ENCODE data around the gene TNIP3.
"Not testable (repeated sequence)": the region's sequence is repeated elsewhere in the genome, so short reads cannot be mapped to it uniquely, and the experiment has no call there.

TNIP3 gene, protein sequence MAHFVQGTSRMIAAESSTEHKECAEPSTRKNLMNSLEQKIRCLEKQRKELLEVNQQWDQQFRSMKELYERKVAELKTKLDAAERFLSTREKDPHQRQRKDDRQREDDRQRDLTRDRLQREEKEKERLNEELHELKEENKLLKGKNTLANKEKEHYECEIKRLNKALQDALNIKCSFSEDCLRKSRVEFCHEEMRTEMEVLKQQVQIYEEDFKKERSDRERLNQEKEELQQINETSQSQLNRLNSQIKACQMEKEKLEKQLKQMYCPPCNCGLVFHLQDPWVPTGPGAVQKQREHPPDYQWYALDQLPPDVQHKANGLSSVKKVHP

DNA sequence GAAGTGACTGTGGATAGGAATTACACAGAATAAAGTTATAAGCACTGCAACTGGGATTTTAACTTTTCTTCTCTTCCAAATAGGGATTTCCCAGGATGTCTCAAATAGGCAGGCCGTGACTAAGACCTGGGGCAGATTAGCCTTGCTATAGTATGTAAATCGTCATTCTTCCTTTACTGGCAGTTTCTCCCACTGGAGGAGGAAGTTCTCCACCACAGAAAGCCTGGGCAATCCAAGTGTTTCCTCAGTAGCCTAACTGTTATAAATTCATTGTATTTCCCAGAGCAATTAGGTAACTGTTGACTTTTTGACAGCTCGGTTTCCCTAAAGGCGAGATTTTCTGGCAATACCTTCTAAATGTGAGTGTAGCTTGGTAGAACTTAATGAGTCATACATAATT, at the start of gene TNIP3:
TSS of gene TNIP3 (minus strand) at position 31 of the 400 bp plus-strand sequence. CDS start 196 bp downstream, outside the sequence.
- peak; percentile 60 to 76 for DNase-seq

DNA sequence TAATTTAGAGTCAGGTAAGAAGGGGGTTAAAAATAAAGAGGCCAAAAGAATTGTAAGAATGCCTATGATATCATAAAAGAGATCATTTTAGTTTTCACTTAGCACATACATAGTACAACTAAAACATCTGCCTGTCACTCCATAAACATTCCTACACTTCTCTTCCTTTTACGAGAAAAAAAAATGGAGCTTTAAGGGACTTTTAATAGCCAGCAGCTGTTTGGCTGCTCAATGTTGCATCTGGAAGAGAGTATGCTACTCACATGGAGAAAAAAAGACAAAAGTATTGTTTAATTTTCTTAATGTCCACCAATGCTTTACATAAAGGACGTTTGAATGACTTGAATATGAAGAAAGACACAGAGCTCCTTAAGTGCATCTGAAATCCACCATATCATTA, 48.7 kb upstream of the TNIP3 start:
- no peak for DNase-seq

DNA sequence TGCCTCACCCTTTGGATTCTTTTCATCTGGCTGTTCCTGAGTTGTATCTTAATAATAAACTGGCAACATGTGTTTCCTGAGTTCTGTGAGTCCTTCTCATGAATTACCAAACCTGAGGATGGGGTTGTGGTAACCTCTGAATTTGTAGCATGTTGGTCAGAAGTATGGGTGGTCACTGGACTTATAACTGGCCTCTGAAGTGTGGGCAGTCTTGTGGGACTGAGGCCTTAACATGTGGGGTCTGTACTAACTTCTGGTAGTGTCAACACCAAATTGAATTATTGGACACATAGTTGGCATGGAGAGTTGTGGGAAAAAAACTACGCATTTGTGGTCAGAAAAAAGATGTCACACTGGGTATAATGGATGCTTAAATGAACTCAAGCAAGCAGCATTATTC, 45.0 kb upstream of the TNIP3 start:
- DNase-seq, result no peak

DNA sequence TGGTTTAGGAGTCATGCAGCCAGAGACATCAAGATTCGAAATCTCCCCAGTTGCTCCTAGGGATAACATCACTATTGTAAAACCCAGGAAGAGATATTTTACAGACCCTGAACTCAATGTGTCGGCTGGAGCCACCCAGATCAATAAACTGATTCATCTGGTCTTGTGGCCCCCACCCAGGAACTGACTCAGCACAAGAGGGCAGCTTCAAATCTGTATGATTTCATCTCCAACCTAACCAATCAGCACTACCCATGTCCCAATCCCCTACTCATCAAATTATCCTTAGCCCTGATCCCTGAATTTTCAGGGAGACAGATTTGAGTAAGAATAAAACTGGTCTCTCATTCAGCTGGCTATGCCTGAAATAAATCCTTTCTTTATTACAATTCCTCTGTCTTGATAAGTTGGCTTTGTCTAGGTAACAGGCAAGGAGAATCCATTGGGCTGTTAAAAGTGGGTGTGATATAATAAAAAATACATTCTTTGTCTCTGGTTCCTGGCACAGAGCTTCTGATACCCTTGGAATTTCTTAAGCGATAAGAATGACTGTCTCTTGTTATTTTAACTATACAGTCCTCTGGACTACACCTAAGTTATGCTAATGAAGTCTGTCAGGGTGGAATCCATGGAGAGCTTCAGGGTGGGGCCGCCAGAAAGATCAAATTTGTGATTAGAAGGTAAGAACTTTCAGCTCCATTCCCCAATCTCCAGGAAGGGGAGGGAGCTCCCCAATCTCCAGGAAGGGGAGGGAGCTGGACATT, 44.3 kb upstream of the TNIP3 start:
- DNase-seq, result no peak

DNA sequence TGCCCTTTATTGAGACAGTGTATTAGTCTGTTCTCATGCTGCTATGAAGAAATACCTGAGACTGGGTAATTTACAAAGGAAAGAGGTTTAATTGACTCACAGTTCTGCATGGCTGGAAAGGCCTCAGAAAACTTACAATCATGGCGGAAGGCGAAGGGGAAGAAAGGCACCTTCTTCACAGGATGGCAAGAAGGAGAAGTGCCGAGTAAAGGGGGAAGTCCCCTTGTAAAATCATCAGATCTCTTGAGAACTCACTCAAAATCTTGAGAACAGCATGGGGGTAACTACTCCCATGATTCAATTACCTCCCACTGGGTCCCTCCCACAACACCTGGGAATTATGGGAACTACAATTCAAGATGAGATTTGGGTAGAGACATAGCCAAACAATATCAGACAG, 41.7 kb upstream of the TNIP3 start:
- not testable (repeated sequence) for DNase-seq

DNA sequence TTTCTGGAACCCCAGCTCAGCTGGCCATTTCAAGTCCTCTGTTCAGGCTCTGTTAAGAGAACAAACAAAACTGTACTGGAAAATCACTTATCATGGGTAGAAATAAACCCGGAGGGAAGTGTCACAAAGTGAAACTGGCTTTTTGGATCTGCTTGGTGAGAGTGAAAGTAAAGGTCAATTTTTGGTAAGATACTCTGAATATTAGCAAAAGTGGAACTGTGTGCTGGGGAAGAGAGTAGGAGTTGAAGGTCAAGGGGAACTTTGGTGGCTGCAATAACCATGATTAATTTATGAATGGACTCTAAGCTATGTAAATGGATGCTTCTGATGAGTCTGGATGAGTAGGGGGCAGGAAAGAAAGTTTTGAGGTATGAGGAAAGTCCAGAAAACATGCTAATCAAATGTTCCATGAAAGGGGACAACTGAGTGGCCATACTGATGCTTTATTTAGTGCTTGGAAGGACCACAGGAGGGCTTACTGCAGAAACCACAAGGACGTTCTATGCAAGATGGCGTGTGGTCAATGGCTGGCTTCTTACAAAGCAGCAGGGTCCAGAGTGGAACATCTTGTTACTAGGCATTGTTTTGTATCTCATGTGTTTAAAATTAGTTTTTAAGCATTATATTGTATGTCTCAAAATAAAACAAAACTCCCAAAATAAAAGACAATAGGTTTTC, 36.8 kb upstream of the TNIP3 start:
- no peak for DNase-seq

DNA sequence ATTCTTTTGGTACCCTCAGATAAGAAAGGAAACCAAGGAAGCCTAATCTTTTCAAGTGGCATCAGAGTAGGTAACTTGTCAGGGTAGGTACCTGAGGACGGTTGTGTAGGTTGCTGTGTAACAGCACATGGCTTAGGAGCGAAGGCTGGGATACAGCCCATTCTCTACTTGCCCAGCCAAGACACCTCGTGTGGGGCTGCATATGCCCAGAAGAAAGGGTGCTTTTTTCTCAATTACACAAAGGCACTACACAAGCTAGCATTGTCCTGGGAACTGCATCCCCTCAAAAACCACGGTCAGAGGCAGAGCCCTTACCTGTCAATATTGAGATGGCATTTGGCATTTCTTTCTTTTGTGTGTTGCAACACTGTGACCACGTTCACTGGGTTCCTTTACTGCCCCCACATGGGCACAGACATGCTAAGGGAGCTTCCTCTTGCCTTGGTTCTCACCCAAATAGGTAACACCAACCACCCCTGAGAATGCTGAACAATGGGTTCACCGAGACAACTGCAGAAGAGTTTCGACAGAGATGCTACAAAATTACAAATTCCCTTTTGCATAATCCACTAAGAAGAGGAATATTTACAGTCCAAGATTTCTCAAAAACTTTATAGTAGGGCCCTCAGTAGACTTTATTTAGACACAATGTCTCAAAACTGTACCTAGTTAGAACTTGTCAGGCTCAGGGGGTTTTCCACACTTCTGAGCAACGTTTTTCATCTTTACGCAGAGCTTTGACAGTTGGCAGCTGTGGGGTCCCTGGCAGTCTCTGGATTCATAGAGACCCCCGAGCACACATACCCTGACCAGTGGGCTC, 35.8 kb upstream of the TNIP3 start:
- DNase-seq, result no peak

DNA sequence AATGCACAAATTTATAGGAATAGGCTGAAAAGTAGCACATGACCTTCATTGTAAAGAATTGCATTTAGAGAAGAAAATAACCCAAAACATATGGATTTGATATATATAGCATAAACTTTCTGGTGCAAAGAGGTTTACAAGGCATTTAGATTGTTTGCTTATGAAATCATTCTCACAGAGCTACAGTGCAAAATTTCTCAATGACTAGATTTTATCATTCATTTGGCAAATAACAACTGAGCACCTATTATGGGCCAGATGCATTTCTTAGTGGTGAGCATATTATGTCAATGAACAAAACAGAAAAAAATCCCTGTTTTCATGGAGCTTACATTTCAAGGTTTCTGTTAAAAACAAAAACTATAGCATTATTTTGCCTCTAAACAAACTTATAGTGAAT, 34.1 kb upstream of the TNIP3 start:
- no peak for DNase-seq

DNA sequence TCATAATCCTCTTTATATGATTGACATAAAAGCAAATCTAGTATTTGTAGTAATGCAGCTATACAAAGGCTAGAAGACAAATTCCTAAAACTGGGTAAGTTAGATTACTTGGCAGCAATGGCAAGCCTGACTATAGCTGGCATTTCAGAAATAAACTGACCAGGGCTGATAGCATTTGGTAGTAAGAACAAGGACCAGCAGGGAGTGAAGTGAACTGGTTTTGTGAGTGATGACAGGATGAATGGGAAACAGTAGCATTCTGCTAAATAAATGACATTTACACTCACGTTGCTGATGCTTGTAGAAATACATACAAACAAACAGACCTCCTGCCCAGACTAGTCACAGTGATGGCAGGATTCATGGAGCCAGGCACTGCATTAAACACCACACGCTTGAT, 31.5 kb upstream of the TNIP3 start:
- DNase-seq, result no peak

DNA sequence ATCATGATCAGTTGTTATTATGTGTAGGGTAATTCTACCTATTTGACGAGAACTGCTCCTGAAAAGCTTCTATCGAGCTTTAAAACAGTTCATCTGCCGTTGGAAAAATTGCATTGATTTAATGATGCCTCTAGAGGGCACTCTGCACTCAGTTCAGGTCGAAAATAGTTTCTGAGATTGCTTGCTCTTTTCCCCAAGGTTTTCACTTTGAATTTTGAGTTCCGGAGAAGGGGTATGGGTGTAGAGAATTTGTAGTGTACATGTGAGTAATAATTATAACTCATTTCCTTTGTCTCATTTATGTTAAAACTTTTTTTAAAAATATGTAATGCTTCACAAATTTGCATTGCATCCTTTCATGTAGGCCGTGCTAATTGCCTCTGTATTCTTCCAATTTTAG, 28.4 kb upstream of the TNIP3 start:
- peak; percentile 51 to 56 for DNase-seq

DNA sequence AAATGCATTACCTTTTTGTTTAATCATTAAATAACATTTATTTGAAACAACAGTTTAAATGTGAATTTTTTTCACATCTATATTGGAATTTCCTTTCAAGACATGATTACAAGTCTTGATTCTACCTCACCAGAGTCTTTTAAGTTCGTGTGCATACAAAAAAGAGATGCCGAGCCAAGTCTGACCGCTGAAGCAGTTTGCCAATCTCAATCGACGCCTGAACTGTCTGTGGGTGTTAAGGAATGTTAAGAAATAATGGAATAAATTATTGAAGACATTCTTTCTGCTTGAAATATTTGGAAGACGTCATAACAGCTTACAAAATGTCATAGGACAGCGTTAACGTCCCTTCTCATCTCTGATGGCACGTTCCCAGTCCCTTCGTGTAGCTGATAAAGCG, 27.9 kb upstream of the TNIP3 start:
- DNase-seq, result no peak

DNA sequence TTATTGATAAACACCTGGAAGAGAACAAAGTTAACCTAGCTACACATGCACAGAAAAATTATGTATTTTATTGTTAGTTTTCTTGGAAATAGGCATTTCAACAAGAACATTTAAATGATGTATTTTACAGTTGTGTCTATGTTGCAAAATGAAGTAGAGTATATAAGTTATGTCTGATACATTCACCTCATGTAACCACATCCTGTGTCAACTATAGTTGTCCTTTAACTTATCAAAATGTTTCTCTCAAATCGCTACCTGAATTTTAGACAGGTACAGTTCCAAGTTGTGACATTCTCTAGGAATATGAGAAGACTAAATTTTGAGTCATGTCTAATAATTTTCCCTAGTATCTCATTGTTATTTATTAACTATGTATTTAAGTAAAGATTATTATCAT, 27.2 kb upstream of the TNIP3 start:
- DNase-seq, result no peak

DNA sequence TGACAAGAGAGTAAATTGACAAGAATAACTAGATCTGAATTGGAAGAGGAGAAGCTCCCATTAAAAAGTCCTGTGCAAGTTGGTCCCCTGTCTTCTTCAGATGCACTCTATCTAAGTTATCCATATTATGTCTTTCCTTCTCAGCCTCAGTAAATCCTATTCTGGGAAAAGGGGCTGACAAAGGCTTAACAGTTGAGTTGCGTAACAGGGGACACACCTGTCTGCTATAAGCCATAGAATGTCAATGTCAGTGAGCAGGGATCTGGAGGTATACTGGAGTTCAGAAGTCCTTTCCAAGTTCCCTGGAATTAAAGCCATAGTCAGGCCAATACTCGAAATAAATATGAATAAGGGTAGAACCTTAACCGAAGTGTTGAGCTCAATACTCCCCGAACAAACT, 26.3 kb upstream of the TNIP3 start:
- DNase-seq, result no peak

DNA sequence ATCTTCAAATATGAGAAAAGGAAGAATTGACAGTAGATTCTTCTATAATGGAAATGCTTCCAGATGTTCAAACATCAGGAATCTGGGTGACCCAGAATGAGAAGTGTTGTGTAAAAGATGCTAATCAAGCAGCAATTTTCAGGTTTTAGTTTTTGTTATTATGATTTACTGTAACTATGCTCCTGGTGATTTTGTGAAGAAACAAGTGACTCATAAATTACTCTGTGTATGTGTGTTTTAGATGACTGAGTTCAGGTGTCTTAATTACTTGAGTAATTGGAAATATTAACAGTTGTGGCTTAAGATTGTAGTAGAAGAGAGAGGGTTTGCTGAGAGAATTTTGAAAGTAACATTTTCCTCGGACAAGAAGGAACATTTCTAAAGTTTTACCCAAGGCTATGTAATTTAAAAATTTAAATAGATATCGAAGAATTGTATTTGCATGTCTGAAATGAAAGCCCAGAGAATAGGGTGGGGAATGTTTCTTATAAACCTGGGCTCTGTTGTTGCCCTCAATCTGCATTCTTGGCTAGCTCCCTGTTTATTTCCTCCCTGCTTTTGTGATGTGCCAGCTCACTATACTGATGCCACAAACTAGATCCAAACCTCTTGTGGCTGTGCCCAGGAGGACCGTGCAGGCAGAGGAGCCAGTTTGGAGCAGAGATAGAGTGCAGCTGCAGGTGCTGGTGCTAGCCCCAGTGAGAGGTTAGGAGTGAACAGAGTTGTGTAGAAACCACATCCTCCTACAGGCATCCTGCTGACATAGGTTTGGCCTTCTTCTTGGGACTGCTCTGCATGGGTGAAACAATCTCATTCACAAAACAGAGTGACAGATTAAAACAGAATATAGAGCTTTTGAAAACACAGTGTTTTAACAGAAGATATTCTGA, 25.4 kb upstream of the TNIP3 start:
- DNase-seq, result peak; percentile 33 to 55

DNA sequence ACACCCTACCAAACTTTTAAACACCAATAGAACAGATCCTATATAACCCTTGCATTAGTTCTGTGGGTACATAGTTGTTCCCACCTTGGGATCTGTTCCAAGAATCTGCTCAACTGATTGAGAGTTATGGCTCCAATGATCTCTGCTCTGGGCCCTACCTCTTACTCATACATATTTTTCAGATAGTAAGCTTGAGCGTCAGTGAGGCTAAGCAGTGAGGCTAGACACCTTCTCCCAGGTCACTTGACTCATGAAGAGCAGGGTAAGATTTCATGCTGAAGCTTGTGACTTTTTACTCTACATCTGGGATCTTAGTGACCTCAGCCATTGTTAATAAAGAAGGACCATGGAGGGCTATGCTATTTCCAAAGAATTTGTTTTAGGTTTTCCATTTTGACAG, 23.1 kb upstream of the TNIP3 start:
- no peak for DNase-seq

DNA sequence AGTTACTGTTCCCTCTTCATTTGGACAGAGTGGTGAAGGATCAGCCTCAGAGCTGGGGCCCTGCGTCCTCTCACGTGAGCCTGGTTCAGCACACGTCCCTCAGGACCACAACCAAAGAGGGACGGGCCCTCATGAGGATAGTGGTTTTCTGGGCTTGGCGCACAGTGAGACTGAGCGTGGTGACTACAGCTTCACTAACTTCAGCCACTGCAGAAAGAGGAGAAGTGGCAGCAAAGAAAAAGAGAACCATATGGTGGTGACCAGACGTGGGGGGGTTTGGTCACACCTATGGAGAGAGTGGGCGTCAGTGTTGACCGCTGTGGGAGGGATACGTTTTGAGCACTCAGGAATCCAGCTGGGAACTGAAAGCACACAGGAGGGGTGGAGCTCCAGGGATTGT, 21.8 kb upstream of the TNIP3 start:
- no peak for DNase-seq

DNA sequence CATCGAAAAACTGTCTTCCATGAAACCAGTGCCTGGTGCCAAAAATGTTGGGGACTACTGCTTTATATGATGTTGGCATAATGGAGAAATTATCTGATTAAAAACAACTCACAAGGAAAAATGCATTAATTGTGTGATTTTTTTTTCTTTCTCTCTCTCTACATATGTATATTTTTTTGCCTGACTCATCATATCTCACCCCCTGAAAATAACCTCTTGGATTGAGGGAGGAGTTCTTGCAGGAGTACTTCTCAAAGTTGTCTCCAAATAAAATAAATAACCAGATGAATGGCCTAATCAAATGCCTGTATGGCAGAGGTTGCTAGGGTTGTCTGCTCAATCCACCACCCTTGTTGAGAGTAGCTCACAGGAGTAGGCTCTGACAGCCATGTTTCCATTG, 19.9 kb upstream of the TNIP3 start:
- DNase-seq, result no peak

DNA sequence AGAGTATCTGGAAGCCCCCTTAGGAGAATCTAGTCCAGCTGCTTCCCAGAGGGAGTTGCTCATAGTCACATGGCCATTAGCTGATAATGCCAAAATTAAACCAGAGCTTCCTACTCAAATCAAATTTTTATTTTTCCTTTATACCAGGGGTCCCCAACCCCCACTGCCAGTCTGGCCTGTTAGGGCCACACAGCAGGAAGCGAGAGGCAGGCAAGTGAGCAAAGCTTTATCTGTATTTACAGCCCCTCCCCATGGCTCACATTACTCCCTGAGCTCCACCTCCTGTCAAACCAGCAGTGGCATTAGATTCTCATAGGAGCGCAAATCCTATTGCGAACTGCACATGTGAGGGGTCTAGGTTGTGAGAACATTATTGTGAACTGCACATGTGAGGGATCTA, 19.2 kb upstream of the TNIP3 start:
- no peak for DNase-seq

DNA sequence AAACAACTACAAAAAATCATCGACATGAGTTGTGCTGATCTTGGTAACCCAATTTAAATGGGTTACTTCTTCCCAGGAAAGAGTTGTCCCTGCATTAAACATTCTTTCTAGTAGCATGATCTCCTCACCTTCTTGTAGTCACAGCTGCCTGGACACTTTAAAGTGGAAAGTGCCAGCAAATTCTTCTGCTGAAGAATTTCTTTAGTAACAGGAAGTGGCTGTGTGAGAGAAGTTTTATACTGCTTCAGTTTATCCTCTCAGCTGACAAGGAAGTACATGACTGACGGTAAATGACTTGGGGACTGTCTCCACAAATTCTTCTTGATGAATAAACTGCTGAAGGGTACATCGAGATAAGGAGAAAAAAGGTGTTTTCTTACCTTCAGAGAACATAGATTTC, 18.2 kb upstream of the TNIP3 start:
- peak; percentile 59 to 62 for DNase-seq

DNA sequence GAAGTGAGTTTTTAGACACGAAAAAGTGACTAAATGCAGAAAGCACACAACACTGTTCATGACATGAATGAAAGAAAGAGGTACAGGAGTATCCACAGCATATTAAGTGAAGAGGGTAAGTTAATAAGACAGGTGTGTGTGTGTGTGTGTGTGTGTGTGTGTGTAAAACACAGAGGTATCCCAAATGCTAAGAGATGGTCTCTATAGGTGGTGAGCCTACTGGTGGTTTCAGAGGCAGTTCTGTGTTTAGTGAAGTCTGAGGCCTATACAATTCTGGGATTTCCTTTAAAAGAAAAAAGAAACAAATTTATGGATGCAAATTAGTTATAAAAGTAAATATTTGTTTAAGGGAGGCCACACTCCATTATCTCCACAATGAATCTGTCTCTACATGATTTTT, 17.4 kb upstream of the TNIP3 start:
- DNase-seq, result no peak

DNA sequence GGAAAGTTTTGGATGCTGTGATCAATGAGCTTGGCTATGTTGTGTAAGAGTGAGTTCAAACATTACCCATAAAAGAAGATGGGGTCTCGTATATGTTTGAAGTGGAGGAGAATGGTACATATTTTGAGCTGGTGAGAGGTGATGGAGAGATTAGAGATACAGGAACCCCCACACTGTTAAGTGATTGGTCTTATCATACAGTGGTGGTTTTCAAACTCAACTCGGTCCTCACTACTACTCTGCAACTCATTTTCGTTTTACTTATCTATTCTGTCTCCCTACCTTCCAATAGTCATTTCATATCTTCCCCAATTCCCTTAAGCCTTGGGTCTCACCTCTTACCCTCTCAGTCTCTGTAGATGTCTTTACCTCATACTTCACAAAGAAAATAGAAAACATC, 16.4 kb upstream of the TNIP3 start:
- DNase-seq, result no peak

All from Kasumi-1 (cell line).